ENCODE data around the gene MAPK4. TPM values are rescaled to one million over a fixed set of nuclear protein-coding genes. Genes with fewer than 3 reads are reported as not detected.

The MAPK4 gene
- total and polyA plus RNA-seq, 2 of the 4 experiments (the other 2 are of a cell fraction) = not detected

GRCh38 chr18:50719471-50720324 is 159.8 kb downstream of the MAPK4 start:
- CTCF ChIA-PET = no interaction called here
- Histone ChIP-seq H4K91ac (ENCODE audit: insufficient read depth, low read depth, low read length) (no peak overlapping the region), H3K36me3 (ENCODE audit: control insufficient read depth, insufficient read depth, low read length) (no peaks in the 10 kb centered on the region), H4K20me1 (ENCODE audit: insufficient read depth, low read length) (no peaks in the 10 kb centered on the region), H2BK120ac (ENCODE audit: low read depth, low read length) (no peak overlapping the region), H3K9ac (ENCODE audit: low read depth, low read length) (no peak overlapping the region), H3K14ac (replicated peaks; ENCODE audit: low read depth, low read length) (no peak overlapping the region), H3K23ac (ENCODE audit: low read depth, low read length) (no peak overlapping the region), H3K56ac (ENCODE audit: extremely low read depth, insufficient read depth, low read length) (no peak overlapping the region), H3K27me3 (ENCODE audit: control insufficient read depth, insufficient read depth, low read length) (no peaks in the 10 kb centered on the region), H3K4me3 (ENCODE audit: insufficient read depth, low read depth, low read length) (no peak overlapping the region), H3K4me1 (ENCODE audit: control insufficient read depth, insufficient read depth, low read length) (no peaks in the 10 kb centered on the region), H2AFZ (replicated peaks; ENCODE audit: low read length, poor library complexity) (no peak overlapping the region), H4K5ac (ENCODE audit: low read depth, low read length) (no peak overlapping the region), H2BK20ac (ENCODE audit: low read depth, low read length) (no peak overlapping the region), H3K79me1 (ENCODE audit: low read depth in 1 of 2, low read length in 2 of 2) (no peaks in the 10 kb centered on the region), H3K27ac (ENCODE audit: insufficient read depth, low read length) (no peak overlapping the region), H3K9me1 (ENCODE audit: insufficient read depth, low read length) (no peaks in the 10 kb centered on the region), H3K4ac (ENCODE audit: low read depth, low read length) (no peak overlapping the region), H2AK5ac (ENCODE audit: low read depth, low read length) (no peak overlapping the region), H3K9me3 (ENCODE audit: control insufficient read depth, insufficient read depth, low read length) (no peaks in the 10 kb centered on the region), H2AK9ac (replicated peaks; ENCODE audit: low read depth, low read length, poor library complexity) (no peak overlapping the region), H2BK5ac (ENCODE audit: low read depth, low read length, poor library complexity, severe bottlenecking) (no peak overlapping the region), H4K8ac (ENCODE audit: low read depth in 2 of 2, low read length in 2 of 2) (no peak overlapping the region), H3K18ac (ENCODE audit: low read depth, low read length) (no peak overlapping the region), H2BK15ac (ENCODE audit: low read depth, low read length) (no peak overlapping the region), H3K4me2 (ENCODE audit: low read depth, low read length) (no peak overlapping the region)
- intact Hi-C loops (cut with micrococcal nuclease) = no loop called here
- POLR2A ChIA-PET (ENCODE audit: unreplicated experiment) = no interaction called here
- dilution Hi-C loops (cut with HindIII; ENCODE audit: low sequenced_read_pairs, unreplicated experiment) = no loop called here
- no TSS peak for BruUV-seq (replicated peaks)
- TF ChIP-seq ELK1 (IDR thresholded peaks at IDR 0.05; ENCODE audit: borderline replicate concordance, low read depth, low read length) (no peak), MAFK (IDR thresholded peaks at IDR 0.05; ENCODE audit: low read depth, low read length) (no peak), POLR2A (IDR thresholded peaks at IDR 0.05; ENCODE audit: low read depth, low read length) (no peak), BHLHE40 (IDR thresholded peaks at IDR 0.05; ENCODE audit: low read depth, low read length) (no peak), MAZ (IDR thresholded peaks at IDR 0.05; ENCODE audit: borderline replicate concordance, low read depth, low read length) (no peak), NFE2L2 (IDR thresholded peaks at IDR 0.05; ENCODE audit: low read depth, low read length) (no peak), USF2 (IDR thresholded peaks at IDR 0.05; ENCODE audit: low read depth, low read length) (no peak), RFX5 (IDR thresholded peaks at IDR 0.05; ENCODE audit: low read depth, low read length) (no peak), CHD1 (IDR thresholded peaks at IDR 0.05; ENCODE audit: low read depth, low read length) (no peak)
- TF ChIP-seq, protein P1, sequence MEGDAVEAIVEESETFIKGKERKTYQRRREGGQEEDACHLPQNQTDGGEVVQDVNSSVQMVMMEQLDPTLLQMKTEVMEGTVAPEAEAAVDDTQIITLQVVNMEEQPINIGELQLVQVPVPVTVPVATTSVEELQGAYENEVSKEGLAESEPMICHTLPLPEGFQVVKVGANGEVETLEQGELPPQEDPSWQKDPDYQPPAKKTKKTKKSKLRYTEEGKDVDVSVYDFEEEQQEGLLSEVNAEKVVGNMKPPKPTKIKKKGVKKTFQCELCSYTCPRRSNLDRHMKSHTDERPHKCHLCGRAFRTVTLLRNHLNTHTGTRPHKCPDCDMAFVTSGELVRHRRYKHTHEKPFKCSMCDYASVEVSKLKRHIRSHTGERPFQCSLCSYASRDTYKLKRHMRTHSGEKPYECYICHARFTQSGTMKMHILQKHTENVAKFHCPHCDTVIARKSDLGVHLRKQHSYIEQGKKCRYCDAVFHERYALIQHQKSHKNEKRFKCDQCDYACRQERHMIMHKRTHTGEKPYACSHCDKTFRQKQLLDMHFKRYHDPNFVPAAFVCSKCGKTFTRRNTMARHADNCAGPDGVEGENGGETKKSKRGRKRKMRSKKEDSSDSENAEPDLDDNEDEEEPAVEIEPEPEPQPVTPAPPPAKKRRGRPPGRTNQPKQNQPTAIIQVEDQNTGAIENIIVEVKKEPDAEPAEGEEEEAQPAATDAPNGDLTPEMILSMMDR (conservative IDR thresholded peaks at IDR 0.05; ENCODE audit: low read depth, low read length) = no peak
- ATAC-seq (ENCODE audit: low read depth) = no peak
- WGBS, 2 experiments (ENCODE audit: extremely low coverage in 2 of 2, insufficient read length in 1 of 2) = 20% methylated on average over 1 of the region's 11 CpGs; no CpG with 5 or more reads in 1 of the 2 experiments
- in situ Hi-C loops (cut with MboI; ENCODE audit: low sequenced_read_pairs) = no loop called here
- no peak for DNase-seq
